Measurements from ENCODE around the gene SSX2IP. TPM values are rescaled to one million over a fixed set of nuclear protein-coding genes. Genes with fewer than 3 reads are reported as not detected.
"Not testable (repeated sequence)": the region's sequence is repeated elsewhere in the genome, so short reads cannot be mapped to it uniquely, and the experiment has no call there.

The SSX2IP gene
- total RNA-seq, result 10 to 100 TPM; 19.1 to 19.9 TPM

GRCh38 chr1:84690397-84691121, at the start of gene SSX2IP:
Gene SSX2IP, minus strand, starts transcription at chr1:84690461. Its CDS starts 19,242 bp downstream, at chr1:84671219.
- DNase-seq, result peak; percentile 99
- ChIA-PET POLR2A (no interaction called here), CTCF (interaction anchor here (1.1 to 1.6 kb wide), 2 partner anchors 254 to 545 kb away, joined by 3 read pairs; no protein-coding TSS in a partner anchor)
- Mint-ChIP-seq H3K36me3 (ENCODE audit: low read depth) (peaks cover 6% of the 10 kb centered on the region), H3K4me3 (peak within 1 kb of the TSS; percentile 86), H3K27ac (peak within 1 kb of the TSS; percentile 95), H3K9me3 (peaks cover 5% of the 10 kb centered on the region), H3K27me3 (no peaks in the 10 kb centered on the region), H3K4me1 (peaks cover 62% of the 10 kb centered on the region)

GRCh38 chr1:84738237-84738636, 48.0 kb upstream of the SSX2IP start:
- CTCF ChIA-PET, result no interaction called here
- Mint-ChIP-seq H3K36me3 (ENCODE audit: low read depth) (no peaks in the 10 kb centered on the region), H3K4me3 (no peak overlapping the region), H3K27me3 (peaks cover 13% of the 10 kb centered on the region), H3K9me3 (no peaks in the 10 kb centered on the region), H3K27ac (no peak overlapping the region), H3K4me1 (no peaks in the 10 kb centered on the region)
- POLR2A ChIA-PET, result no interaction called here
- no peak for DNase-seq

- H3K4me3 Mint-ChIP-seq, result no peak overlapping the region
- H3K4me1 Mint-ChIP-seq, result no peaks in the 10 kb centered on the region
- no peak for DNase-seq
- CTCF ChIA-PET, result no interaction called here
- no peaks in the 10 kb centered on the region for H3K36me3 Mint-ChIP-seq (ENCODE audit: low read depth)
- no peaks in the 10 kb centered on the region for H3K9me3 Mint-ChIP-seq
- H3K27me3 Mint-ChIP-seq, result peaks cover 13% of the 10 kb centered on the region
- POLR2A ChIA-PET, result no interaction called here
- H3K27ac Mint-ChIP-seq, result no peak overlapping the region
These were observed 47.3 kb upstream of the SSX2IP start for GRCh38 chr1:84737590-84737989.

GRCh38 chr1:84736944-84737343, 46.7 kb upstream of the SSX2IP start:
- DNase-seq, result no peak
- H3K27me3 Mint-ChIP-seq, result peaks cover 13% of the 10 kb centered on the region
- ChIA-PET CTCF (no interaction called here), POLR2A (no interaction called here)
- H3K36me3 Mint-ChIP-seq (ENCODE audit: low read depth), result no peaks in the 10 kb centered on the region
- no peaks in the 10 kb centered on the region for H3K4me1 Mint-ChIP-seq
- H3K9me3 Mint-ChIP-seq, result no peaks in the 10 kb centered on the region
- H3K27ac Mint-ChIP-seq, result no peak overlapping the region
- H3K4me3 Mint-ChIP-seq, result no peak overlapping the region

GRCh38 chr1:84736445-84736844, 46.2 kb upstream of the SSX2IP start:
- no peaks in the 10 kb centered on the region for H3K9me3 Mint-ChIP-seq
- no peak for DNase-seq
- no peak overlapping the region for H3K4me3 Mint-ChIP-seq
- no peaks in the 10 kb centered on the region for H3K4me1 Mint-ChIP-seq
- H3K27ac Mint-ChIP-seq, result no peak overlapping the region
- H3K36me3 Mint-ChIP-seq (ENCODE audit: low read depth), result no peaks in the 10 kb centered on the region
- ChIA-PET CTCF (interaction anchor here (0.9 kb wide), 1 partner anchor 293 kb away, joined by 3 read pairs; no protein-coding TSS in a partner anchor), POLR2A (no interaction called here)
- peaks cover 17% of the 10 kb centered on the region for H3K27me3 Mint-ChIP-seq

- no peak for DNase-seq
- Mint-ChIP-seq H3K36me3 (ENCODE audit: low read depth) (no peaks in the 10 kb centered on the region), H3K9me3 (peaks cover 5% of the 10 kb centered on the region), H3K4me3 (no peak overlapping the region), H3K27me3 (peaks cover 26% of the 10 kb centered on the region), H3K4me1 (no peaks in the 10 kb centered on the region), H3K27ac (no peak overlapping the region)
- CTCF ChIA-PET, result interaction anchor here (0.8 to 1.4 kb wide), 3 partner anchors 12 to 122 kb away, joined by 3 to 4 read pairs (median 3); no protein-coding TSS in a partner anchor
- POLR2A ChIA-PET, result interaction anchor here (0.6 kb wide), 1 partner anchor 82 kb away, joined by 3 read pairs; no protein-coding TSS in a partner anchor
These were observed 45.2 kb upstream of the SSX2IP start for GRCh38 chr1:84735483-84735882.

- no peaks in the 10 kb centered on the region for H3K4me1 Mint-ChIP-seq
- peaks cover 5% of the 10 kb centered on the region for H3K9me3 Mint-ChIP-seq
- H3K36me3 Mint-ChIP-seq (ENCODE audit: low read depth), result no peaks in the 10 kb centered on the region
- peaks cover 41% of the 10 kb centered on the region for H3K27me3 Mint-ChIP-seq
- CTCF ChIA-PET, result no interaction called here
- H3K27ac Mint-ChIP-seq, result no peak overlapping the region
- no peak for DNase-seq
- POLR2A ChIA-PET, result no interaction called here
- no peak overlapping the region for H3K4me3 Mint-ChIP-seq
These were observed 42.3 kb upstream of the SSX2IP start for GRCh38 chr1:84732520-84732919.

GRCh38 chr1:84731519-84731918, 41.3 kb upstream of the SSX2IP start:
- CTCF ChIA-PET, result interaction anchor here (0.6 kb wide), 1 partner anchor 696 kb away, joined by 3 read pairs; no protein-coding TSS in a partner anchor
- Mint-ChIP-seq H3K27ac (no peak overlapping the region), H3K36me3 (ENCODE audit: low read depth) (no peaks in the 10 kb centered on the region), H3K4me3 (no peak overlapping the region), H3K9me3 (peaks cover 5% of the 10 kb centered on the region), H3K4me1 (no peaks in the 10 kb centered on the region), H3K27me3 (peaks cover 42% of the 10 kb centered on the region)
- DNase-seq, result no peak
- POLR2A ChIA-PET, result no interaction called here

GRCh38 chr1:84727711-84728110, 37.5 kb upstream of the SSX2IP start:
- DNase-seq; H3K36me3 Mint-ChIP-seq (ENCODE audit: low read depth); H3K9me3 Mint-ChIP-seq; CTCF ChIA-PET; H3K4me3 Mint-ChIP-seq; H3K27ac Mint-ChIP-seq; POLR2A ChIA-PET; H3K4me1 Mint-ChIP-seq: not testable (repeated sequence)
- H3K27me3 Mint-ChIP-seq, result peaks cover 32% of the 10 kb centered on the region

GRCh38 chr1:84726593-84727499, 36.6 kb upstream of the SSX2IP start:
- DNase-seq, result no peak
- CTCF ChIA-PET, result interaction anchor here (1.6 kb wide), 1 partner anchor 107 kb away, joined by 3 read pairs; no protein-coding TSS in a partner anchor
- POLR2A ChIA-PET, result no interaction called here
- no peak overlapping the region for H3K27ac Mint-ChIP-seq
- no peak overlapping the region for H3K4me3 Mint-ChIP-seq
- H3K36me3 Mint-ChIP-seq (ENCODE audit: low read depth), result no peaks in the 10 kb centered on the region
- peaks cover 32% of the 10 kb centered on the region for H3K27me3 Mint-ChIP-seq
- H3K9me3 Mint-ChIP-seq, result peaks cover 5% of the 10 kb centered on the region
- no peaks in the 10 kb centered on the region for H3K4me1 Mint-ChIP-seq

- peak; percentile 41 for DNase-seq
- Mint-ChIP-seq H3K27ac (no peak overlapping the region), H3K9me3 (no peaks in the 10 kb centered on the region), H3K36me3 (ENCODE audit: low read depth) (no peaks in the 10 kb centered on the region), H3K4me1 (no peaks in the 10 kb centered on the region), H3K27me3 (peaks cover 13% of the 10 kb centered on the region), H3K4me3 (no peak overlapping the region)
- POLR2A ChIA-PET, result no interaction called here
- CTCF ChIA-PET, result interaction anchor here (1.1 kb wide), 1 partner anchor 117 kb away, joined by 3 read pairs; no protein-coding TSS in a partner anchor
These were observed 34.0 kb upstream of the SSX2IP start for GRCh38 chr1:84724128-84724860.

GRCh38 chr1:84722794-84723193, 32.5 kb upstream of the SSX2IP start:
- Mint-ChIP-seq H3K27me3 (peaks cover 9% of the 10 kb centered on the region), H3K9me3 (no peaks in the 10 kb centered on the region), H3K4me1 (no peaks in the 10 kb centered on the region), H3K36me3 (ENCODE audit: low read depth) (no peaks in the 10 kb centered on the region), H3K4me3 (no peak overlapping the region), H3K27ac (no peak overlapping the region)
- POLR2A ChIA-PET, result no interaction called here
- no peak for DNase-seq
- CTCF ChIA-PET, result interaction anchor here (0.9 kb wide), 1 partner anchor 24 kb away, joined by 4 read pairs; no protein-coding TSS in a partner anchor
